Measurements from ENCODE around the gene RCN1.

GRCh38 chr11:32122200-32122599, 31.3 kb downstream of the RCN1 start:
- TF ChIP-seq, protein P1, sequence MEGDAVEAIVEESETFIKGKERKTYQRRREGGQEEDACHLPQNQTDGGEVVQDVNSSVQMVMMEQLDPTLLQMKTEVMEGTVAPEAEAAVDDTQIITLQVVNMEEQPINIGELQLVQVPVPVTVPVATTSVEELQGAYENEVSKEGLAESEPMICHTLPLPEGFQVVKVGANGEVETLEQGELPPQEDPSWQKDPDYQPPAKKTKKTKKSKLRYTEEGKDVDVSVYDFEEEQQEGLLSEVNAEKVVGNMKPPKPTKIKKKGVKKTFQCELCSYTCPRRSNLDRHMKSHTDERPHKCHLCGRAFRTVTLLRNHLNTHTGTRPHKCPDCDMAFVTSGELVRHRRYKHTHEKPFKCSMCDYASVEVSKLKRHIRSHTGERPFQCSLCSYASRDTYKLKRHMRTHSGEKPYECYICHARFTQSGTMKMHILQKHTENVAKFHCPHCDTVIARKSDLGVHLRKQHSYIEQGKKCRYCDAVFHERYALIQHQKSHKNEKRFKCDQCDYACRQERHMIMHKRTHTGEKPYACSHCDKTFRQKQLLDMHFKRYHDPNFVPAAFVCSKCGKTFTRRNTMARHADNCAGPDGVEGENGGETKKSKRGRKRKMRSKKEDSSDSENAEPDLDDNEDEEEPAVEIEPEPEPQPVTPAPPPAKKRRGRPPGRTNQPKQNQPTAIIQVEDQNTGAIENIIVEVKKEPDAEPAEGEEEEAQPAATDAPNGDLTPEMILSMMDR (IDR thresholded peaks at IDR 0.05; ENCODE audit: control extremely low read depth in 1 of 3, insufficient read depth in 1 of 3, low read depth in 1 of 3, low read length in 3 of 3): no peak
- no peak for TF ChIP-seq USF2 (IDR thresholded peaks at IDR 0.05; ENCODE audit: low read length)
- TF ChIP-seq RAD21 (IDR thresholded peaks at IDR 0.05 in 1 of 2, conservative IDR thresholded peaks at IDR 0.05 in 1 of 2; ENCODE audit: low read depth in 2 of 2, low read length in 2 of 2): no peak
- TF ChIP-seq SP1 (IDR thresholded peaks at IDR 0.05; ENCODE audit: low read depth, low read length): no peak
- no peak for TF ChIP-seq POLR2AphosphoS5 (IDR thresholded peaks at IDR 0.05; ENCODE audit: low read depth, low read length)
- TF ChIP-seq EP300 (IDR thresholded peaks at IDR 0.05; ENCODE audit: borderline replicate concordance in 1 of 2, low read depth in 2 of 2, low read length in 2 of 2): no peak
- no peak for TF ChIP-seq CEBPB (IDR thresholded peaks at IDR 0.05; ENCODE audit: low read depth, low read length)

Measured in H1 (cell line).